Activated T-helper 1 cell treated with anti-CD3 and anti-CD28 coated beads, Interleukin-12 subunit alpha, Interleukin-12 subunit beta, Interleukin-2, Interleukin-4 antibody, amounts not matched to agents 30 ng/mL and 10 ng/mL and 1 ng/mL, durations not matched to agents 14 hours and 24 hours and 36 hours (primary cell): ENCODE results near the gene SLC7A6OS. TPM values are rescaled to one million over a fixed set of nuclear protein-coding genes. Genes with fewer than 3 reads are reported as not detected.
"Not testable (repeated sequence)": the region's sequence is repeated elsewhere in the genome, so short reads cannot be mapped to it uniquely, and the experiment has no call there.

Experiments used
- DNase-seq: peaks from one replicate; pipeline ENCODE4 v3.0.0; 2021; ENCODE audit warnings: low spot score
- H3K27ac Mint-ChIP-seq: one replicate; pipeline ENCODE4 v1.8.0; 2021; ENCODE audit warnings: mild to moderate bottlenecking, mixed read lengths
- H3K27me3 Mint-ChIP-seq: one replicate; pipeline ENCODE4 v1.8.0; 2022; ENCODE audit warnings: mild to moderate bottlenecking, moderate library complexity, mixed read lengths; ENCODE audit not compliant: insufficient read depth
- H3K36me3 Mint-ChIP-seq: one replicate; pipeline ENCODE4 v1.8.0; 2021; ENCODE audit warnings: low read depth, mixed read lengths
- H3K4me1 Mint-ChIP-seq: one replicate; pipeline ENCODE4 v1.8.0; 2021; ENCODE audit warnings: low read depth, mixed read lengths
- H3K4me3 Mint-ChIP-seq: one replicate; pipeline ENCODE4 v1.8.0; 2021; ENCODE audit warnings: mild to moderate bottlenecking, moderate library complexity, mixed read lengths
- H3K9me3 Mint-ChIP-seq: one replicate; pipeline ENCODE4 v1.8.0; 2021; ENCODE audit warnings: mixed read lengths
- intact Hi-C: fragments of 100-400 bp; cut with micrococcal nuclease; formaldehyde crosslinking; loops from one replicate; pipeline ENCODE4 v1.15.1; 2024
- total RNA-seq: library from RNA; stranded (reverse); gene quantifications from 2 replicates; pipeline ENCODE4 v1.2.3, GENCODE V29; 2022

Gene SLC7A6OS
- total RNA-seq, 1 donor from 2014 or later, result 27.6 TPM

- Mint-ChIP-seq H3K4me3 (peak overlapping the region; percentile 67), H3K27ac (peak overlapping the region; percentile 97), H3K36me3 (peaks cover 71% of the 10 kb centered on the region), H3K4me1 (peaks cover 95% of the 10 kb centered on the region)
- not testable (repeated sequence) for H3K9me3 Mint-ChIP-seq, DNase-seq, H3K27me3 Mint-ChIP-seq
- intact Hi-C loops, result loop anchor here (1.0 to 10.0 kb wide), 6 partner anchors 7 to 896 kb away; partner anchors contain the start of genes SLC7A6, SLC7A6OS and SNTB2
Observed at GRCh38 chr16:68288796-68289195, 21.9 kb downstream of the SLC7A6OS start.

DNA sequence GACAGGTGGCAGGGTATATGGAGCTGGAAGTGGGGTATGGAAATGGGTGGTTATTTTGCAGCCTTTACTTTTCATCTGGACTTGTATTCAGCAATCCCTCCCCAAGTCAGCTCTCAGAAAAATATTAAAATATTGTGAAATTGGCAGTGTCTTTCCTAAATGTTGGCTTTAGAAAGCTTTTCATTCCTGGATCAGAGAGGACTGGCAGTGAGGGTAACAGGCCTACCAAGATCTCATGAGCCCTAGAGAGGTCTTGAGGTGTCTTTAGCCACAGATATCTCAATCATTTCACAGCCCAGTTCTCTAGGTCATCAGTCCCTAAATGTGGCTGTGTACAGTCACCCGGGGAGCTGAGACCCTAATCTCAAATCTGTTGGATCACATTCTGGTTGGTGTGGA is 22.5 kb downstream of the SLC7A6OS start:
- intact Hi-C loops, result loop anchor here (5.0 to 10.0 kb wide), 2 partner anchors 196 to 897 kb away; partner anchors contain the start of gene SNTB2
- H3K36me3 Mint-ChIP-seq, result peaks cover 70% of the 10 kb centered on the region
- H3K27ac Mint-ChIP-seq, result peak overlapping the region; percentile 85
- DNase-seq, result no peak
- no peaks in the 10 kb centered on the region for H3K9me3 Mint-ChIP-seq
- H3K4me1 Mint-ChIP-seq, result peaks cover 95% of the 10 kb centered on the region
- H3K4me3 Mint-ChIP-seq, result peak overlapping the region; percentile 63
- no peaks in the 10 kb centered on the region for H3K27me3 Mint-ChIP-seq

DNA sequence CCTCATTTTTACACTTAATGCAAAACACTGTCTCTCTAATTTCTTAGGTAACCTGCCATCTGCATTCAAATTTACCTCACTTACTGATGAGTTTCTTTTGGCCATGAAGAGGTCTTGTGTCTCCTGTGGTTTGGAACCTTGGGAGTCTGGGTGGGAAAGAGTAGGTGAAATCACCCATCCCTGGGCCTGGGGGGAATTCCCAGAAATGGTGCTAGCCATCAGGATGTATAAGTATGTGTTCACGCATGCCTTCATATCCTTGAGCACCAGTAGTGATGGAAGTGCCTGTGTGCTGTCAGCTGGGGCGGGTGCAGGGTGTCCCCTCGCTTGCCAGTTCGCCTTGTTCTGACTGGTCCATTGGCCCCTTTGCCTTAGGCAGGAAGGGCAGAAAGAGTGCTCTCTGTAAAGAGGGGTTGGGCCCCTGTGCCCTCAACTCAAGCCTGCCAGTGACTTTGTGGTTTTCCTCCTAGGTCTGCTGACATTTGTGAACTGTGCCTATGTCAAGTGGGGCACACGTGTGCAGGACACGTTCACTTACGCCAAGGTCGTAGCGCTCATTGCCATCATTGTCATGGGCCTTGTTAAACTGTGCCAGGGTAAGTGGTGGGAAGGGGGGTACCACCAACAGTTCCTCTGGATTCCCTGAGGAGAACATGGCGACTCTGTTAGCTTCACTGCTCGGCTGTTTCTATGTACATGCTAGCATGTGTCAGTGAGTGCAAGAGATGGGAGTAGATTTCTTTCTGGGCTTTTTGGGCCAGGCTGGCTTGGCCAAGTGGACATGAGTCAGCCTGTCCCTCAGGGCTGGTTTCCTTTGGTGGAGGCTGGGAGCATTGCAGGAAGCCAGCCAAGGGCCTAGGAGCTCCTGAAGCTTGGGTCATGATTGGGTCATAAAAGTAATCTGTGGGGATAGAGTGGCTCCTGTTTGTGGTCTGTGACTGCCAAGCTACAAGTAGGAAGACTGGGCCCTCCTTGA is 23.2 kb downstream of the SLC7A6OS start:
- H3K27me3 Mint-ChIP-seq, result no peaks in the 10 kb centered on the region
- intact Hi-C loops, result loop anchor here (5.0 to 10.0 kb wide), 2 partner anchors 195 to 897 kb away; partner anchors contain the start of gene SNTB2
- peak overlapping the region; percentile 85 for H3K27ac Mint-ChIP-seq
- peak overlapping the region; percentile 63 for H3K4me3 Mint-ChIP-seq
- H3K9me3 Mint-ChIP-seq, result no peaks in the 10 kb centered on the region
- H3K4me1 Mint-ChIP-seq, result peaks cover 96% of the 10 kb centered on the region
- DNase-seq, result no peak
- peaks cover 73% of the 10 kb centered on the region for H3K36me3 Mint-ChIP-seq

DNA sequence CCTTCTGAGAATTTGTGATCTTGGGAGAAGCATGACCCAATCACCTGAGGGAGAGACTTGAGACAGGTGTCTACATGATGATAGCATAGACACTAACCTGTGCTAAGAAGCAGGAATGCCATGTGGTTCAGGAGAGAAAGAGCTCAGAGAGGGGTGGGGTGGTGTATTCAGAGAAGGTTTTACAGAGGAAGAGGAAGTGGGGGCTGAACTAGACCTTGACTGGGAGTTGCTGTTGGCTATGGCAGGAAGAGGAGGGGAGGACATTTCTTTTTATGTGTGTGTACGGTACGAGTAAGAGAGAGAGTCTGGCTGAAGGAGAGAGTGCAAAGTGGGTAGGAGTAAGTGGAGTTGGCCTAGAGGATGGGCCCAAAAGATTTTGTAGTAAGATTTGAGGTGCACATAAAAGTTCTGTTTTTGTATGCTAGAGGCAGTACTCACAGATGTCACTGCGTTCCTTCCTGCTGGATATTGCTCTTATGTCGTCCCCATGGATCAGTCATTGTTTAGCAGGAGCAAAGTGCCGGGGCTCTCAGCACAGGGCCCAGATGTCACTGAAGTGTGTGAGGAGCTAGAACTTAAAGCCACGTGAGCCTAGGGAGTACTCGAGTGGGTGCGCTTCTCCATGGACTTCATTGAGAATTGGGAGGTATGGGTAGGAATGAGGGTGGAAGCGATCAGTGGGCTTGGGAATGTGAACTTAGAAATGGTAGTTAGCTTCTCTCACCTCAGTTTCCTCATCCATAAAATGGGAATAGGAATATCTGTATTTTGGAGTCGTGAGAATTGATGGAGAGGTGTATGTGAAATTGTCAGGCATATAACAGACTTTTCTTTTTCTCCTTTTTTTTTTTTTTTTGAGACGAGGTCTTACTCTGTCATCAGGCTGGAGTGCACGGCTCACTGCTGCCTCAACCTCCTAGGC is 24.3 kb downstream of the SLC7A6OS start:
- H3K27ac Mint-ChIP-seq, result peak overlapping the region; percentile 92
- H3K27me3 Mint-ChIP-seq, result no peaks in the 10 kb centered on the region
- H3K4me1 Mint-ChIP-seq, result peaks cover 96% of the 10 kb centered on the region
- H3K4me3 Mint-ChIP-seq, result peak overlapping the region; percentile 81
- peak; percentile 44 for DNase-seq
- intact Hi-C loops, result loop anchor here (1.0 to 10.0 kb wide), 3 partner anchors 16 to 898 kb away; partner anchors contain the start of gene SNTB2
- peaks cover 78% of the 10 kb centered on the region for H3K36me3 Mint-ChIP-seq
- H3K9me3 Mint-ChIP-seq, result no peaks in the 10 kb centered on the region

DNA sequence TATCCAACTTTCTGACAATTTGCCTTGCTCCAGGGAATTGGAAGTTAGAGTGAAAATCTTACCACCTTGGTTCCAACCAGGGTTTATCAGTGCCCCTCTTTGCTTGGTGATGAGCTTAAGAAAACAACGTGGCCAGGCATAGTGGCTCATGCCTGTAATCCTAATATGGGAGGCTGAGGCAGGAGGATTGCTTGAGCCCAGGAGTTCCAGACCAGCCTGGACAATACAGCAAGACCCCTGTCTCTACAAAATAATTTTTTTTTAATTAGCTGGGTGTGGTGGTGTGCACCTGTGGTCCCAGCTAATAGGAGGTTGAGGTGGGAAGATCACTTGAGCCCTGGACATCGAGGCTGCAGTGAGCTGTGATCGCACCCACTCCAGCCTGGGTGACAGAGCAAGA is 25.1 kb downstream of the SLC7A6OS start:
- peaks cover 76% of the 10 kb centered on the region for H3K36me3 Mint-ChIP-seq
- peak overlapping the region; percentile 92 for H3K27ac Mint-ChIP-seq
- intact Hi-C loops, result loop anchor here (1.0 to 10.0 kb wide), 4 partner anchors 15 to 899 kb away; partner anchors contain the start of genes SLC7A6 and SNTB2
- H3K4me1 Mint-ChIP-seq, result peaks cover 95% of the 10 kb centered on the region
- no peaks in the 10 kb centered on the region for H3K9me3 Mint-ChIP-seq
- no peak for DNase-seq
- H3K27me3 Mint-ChIP-seq, result no peaks in the 10 kb centered on the region
- H3K4me3 Mint-ChIP-seq, result peak overlapping the region; percentile 81

DNA sequence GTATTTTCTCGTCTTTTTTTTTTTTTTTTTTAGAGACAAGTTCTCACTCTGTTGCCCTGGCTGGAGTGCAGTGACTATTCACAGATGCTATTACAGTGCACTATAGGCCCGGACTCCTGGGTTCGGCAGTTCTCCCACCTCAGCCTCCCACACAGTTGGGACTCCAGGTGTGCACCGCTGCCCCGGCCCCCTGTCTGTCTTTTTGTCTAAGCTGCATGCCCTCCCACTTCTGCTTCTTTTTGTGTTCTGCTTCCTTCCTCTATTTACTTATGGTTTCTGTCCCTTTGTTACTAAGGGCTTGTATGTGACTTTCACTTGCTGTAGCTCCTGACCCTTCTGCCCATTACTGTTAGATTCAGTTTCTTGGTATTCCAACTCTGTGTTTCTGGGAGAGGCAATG is 25.9 kb downstream of the SLC7A6OS start:
- Mint-ChIP-seq H3K4me3 (peak overlapping the region; percentile 81), H3K27me3 (no peaks in the 10 kb centered on the region), H3K27ac (peak overlapping the region; percentile 92), H3K9me3 (no peaks in the 10 kb centered on the region), H3K36me3 (peaks cover 71% of the 10 kb centered on the region), H3K4me1 (peaks cover 92% of the 10 kb centered on the region)
- DNase-seq, result no peak
- intact Hi-C loops, result loop anchor here (1.0 to 10.0 kb wide), 5 partner anchors 10 to 900 kb away; partner anchors contain the start of genes SLC7A6 and SNTB2

- intact Hi-C loops, result loop anchor here (1.0 to 10.0 kb wide), 4 partner anchors 9 to 901 kb away; partner anchors contain the start of genes SLC7A6 and SNTB2
- peak overlapping the region; percentile 92 for H3K27ac Mint-ChIP-seq
- no peaks in the 10 kb centered on the region for H3K27me3 Mint-ChIP-seq
- H3K9me3 Mint-ChIP-seq, result no peaks in the 10 kb centered on the region
- no peak for DNase-seq
- H3K4me1 Mint-ChIP-seq, result peaks cover 90% of the 10 kb centered on the region
- peaks cover 70% of the 10 kb centered on the region for H3K36me3 Mint-ChIP-seq
- H3K4me3 Mint-ChIP-seq, result peak overlapping the region; percentile 81
Observed at GRCh38 chr16:68283801-68284598, 26.7 kb downstream of the SLC7A6OS start.

DNA sequence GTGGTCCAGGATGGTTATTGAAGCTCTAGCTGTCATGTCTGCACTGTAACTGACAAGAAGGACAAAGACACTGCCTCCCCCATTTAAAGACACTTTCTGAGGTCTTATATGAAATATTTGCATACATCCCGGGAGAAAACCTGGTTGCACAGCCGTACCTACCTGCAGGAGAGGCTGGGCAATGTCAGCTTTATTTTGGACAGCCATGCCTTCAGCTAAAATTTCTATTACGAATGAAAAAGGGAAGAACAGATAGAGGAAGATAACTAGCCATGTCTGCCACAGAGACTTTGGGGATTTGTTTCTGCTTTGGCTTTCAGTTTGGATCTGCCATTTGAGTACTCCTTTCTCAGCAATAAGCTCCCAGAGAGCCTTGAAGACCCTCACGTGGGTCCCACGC is 27.4 kb downstream of the SLC7A6OS start:
- Mint-ChIP-seq H3K27me3 (no peaks in the 10 kb centered on the region), H3K4me1 (peaks cover 88% of the 10 kb centered on the region), H3K9me3 (no peaks in the 10 kb centered on the region), H3K36me3 (peaks cover 69% of the 10 kb centered on the region), H3K27ac (peak overlapping the region; percentile 92), H3K4me3 (peak overlapping the region; percentile 81)
- no peak for DNase-seq
- intact Hi-C loops, result loop anchor here (10.0 kb wide), 1 partner anchor 901 kb away; the partner anchor contains the start of gene SNTB2

DNA sequence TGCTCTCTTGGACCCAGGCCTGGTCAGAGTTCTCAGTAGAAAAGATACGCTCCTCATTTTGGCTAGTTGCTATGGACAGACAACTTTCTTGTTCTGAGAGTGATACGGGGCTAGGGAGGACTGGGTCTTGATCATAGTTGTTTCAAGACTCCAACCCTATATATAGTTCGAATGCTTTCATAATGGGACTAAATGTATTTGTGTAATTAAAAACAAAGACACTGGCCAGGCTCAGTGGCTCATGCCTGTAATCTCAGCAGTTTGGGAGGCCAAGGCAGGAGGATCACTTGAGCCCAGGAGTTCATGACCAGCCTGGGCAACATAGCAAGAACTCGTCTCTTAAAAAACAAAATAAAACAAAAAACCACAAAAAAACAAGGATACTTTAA is 28.7 kb downstream of the SLC7A6OS start:
- H3K36me3 Mint-ChIP-seq, result peaks cover 56% of the 10 kb centered on the region
- no peaks in the 10 kb centered on the region for H3K9me3 Mint-ChIP-seq
- intact Hi-C loops, result loop anchor here (10.0 kb wide), 1 partner anchor 903 kb away; the partner anchor contains the start of gene SNTB2
- no peaks in the 10 kb centered on the region for H3K27me3 Mint-ChIP-seq
- peaks cover 75% of the 10 kb centered on the region for H3K4me1 Mint-ChIP-seq
- no peak for DNase-seq
- peak overlapping the region; percentile 64 for H3K4me3 Mint-ChIP-seq
- H3K27ac Mint-ChIP-seq, result peak overlapping the region; percentile 95

GRCh38 chr16:68281368-68282063 is 29.2 kb downstream of the SLC7A6OS start:
- Mint-ChIP-seq H3K4me3 (peak overlapping the region; percentile 64), H3K4me1 (peaks cover 70% of the 10 kb centered on the region), H3K36me3 (peaks cover 53% of the 10 kb centered on the region), H3K9me3 (no peaks in the 10 kb centered on the region), H3K27ac (peak overlapping the region; percentile 95), H3K27me3 (no peaks in the 10 kb centered on the region)
- no peak for DNase-seq
- intact Hi-C loops, result loop anchor here (1.0 to 10.0 kb wide), 2 partner anchors 8 to 903 kb away; partner anchors contain the start of gene SNTB2
